Measurements from ENCODE around the gene SLC30A7.

GRCh38 chr1:100876291-100876690 is 19.6 kb upstream of the SLC30A7 start:
- TF ChIP-seq CTCF (conservative IDR thresholded peaks at IDR 0.05; ENCODE audit: low read depth, low read length) (no peak), EZH2 (IDR thresholded peaks at IDR 0.05; ENCODE audit: borderline replicate concordance, low read depth, low read length, poor library complexity, severe bottlenecking) (no peak)
